Measurements from ENCODE around the gene GLB1L.

DNA sequence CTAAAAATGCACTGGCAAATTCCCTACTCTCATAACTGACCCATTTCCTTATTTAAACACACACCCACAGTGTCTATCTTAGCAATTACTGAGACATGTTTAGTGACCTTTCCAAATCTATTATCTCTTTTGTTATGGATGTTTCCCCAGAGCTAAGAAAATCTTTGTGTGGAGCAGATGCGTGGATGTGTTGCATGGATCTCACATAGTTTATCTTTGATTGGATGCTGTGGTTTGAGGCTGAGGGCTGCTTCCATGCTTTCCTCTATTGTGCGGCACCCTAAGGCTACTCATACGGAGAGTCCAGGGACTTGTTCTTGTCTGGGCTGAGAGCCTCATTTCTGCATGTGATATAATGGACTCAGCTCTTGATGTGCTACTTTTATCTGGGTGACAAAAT is 10.9 kb downstream of the GLB1L start:
- TF ChIP-seq POLR2AphosphoS5 (IDR thresholded peaks at IDR 0.05) (no peak), POLR2A (IDR thresholded peaks at IDR 0.05) (no peak)
- TF ChIP-seq, protein P1, sequence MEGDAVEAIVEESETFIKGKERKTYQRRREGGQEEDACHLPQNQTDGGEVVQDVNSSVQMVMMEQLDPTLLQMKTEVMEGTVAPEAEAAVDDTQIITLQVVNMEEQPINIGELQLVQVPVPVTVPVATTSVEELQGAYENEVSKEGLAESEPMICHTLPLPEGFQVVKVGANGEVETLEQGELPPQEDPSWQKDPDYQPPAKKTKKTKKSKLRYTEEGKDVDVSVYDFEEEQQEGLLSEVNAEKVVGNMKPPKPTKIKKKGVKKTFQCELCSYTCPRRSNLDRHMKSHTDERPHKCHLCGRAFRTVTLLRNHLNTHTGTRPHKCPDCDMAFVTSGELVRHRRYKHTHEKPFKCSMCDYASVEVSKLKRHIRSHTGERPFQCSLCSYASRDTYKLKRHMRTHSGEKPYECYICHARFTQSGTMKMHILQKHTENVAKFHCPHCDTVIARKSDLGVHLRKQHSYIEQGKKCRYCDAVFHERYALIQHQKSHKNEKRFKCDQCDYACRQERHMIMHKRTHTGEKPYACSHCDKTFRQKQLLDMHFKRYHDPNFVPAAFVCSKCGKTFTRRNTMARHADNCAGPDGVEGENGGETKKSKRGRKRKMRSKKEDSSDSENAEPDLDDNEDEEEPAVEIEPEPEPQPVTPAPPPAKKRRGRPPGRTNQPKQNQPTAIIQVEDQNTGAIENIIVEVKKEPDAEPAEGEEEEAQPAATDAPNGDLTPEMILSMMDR (IDR thresholded peaks at IDR 0.05), result no peak

Data from sigmoid colon (tissue), 4 donors.